AG04449 (cell line): ENCODE results near the gene CLASRP.

Experiments
- CTCF ChIA-PET: fragments of 350-600 bp; formaldehyde crosslinking; extraction: SDS; loops from one replicate; lab custom pipeline; 2021; ENCODE audit warnings: antibody characterized with exemption; lab: Yijun Ruan, JAX
- POLR2A ChIA-PET: fragments of 400-600, 350-600 bp; formaldehyde crosslinking; extraction: SDS; loops from one replicate; lab custom pipeline; 2020; ENCODE audit warnings: antibody characterized with exemption, inconsistent platforms; lab: Yijun Ruan, JAX
- DNase-seq: peaks from one replicate; pipeline ENCODE4 v3.0.0-alpha.2; 2010; ENCODE audit warnings: low read depth, low spot score
- H3K4me3 ChIP-seq: 2 replicates; pipeline ENCODE4 v1.5.1; 2011; ENCODE audit warnings: low read depth, mild to moderate bottlenecking, control low read depth, low read length
- TF ChIP-seq, protein P1 (sequence below): IDR thresholded peaks from one replicate; pipeline ENCODE4 v1.5.1; 2011; ENCODE audit warnings: mild to moderate bottlenecking, moderate library complexity, low read length, control low read depth, inconsistent platforms; ENCODE audit not compliant: insufficient read depth; ENCODE audit errors: missing control alignments

Gene CLASRP

DNA sequence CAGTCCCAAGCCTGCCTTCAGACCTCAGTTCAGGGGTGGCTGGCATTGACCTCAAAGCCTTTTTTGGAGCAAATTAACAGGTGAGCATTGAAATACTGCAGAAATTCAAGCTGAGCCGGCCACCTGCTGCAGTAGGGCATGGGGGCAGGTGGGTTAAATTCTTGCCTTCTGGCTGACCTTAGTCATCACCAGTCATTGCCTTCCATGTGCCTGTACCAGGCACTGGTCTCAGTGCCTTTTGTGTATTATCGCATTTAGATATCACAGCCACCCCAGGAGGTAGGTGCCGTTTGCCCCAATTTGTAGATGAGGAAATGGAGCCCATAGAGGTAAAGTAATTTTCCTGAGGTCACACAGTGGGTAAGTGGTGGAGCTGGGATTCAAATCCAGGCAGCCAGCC, 61.4 kb downstream of the CLASRP start:
- CTCF ChIA-PET, result interaction anchor here (1.3 to 4.7 kb wide), 2 partner anchors 25 to 30 kb away, joined by 3 to 28 read pairs; no protein-coding TSS in a partner anchor
- H3K4me3 ChIP-seq, result no peak overlapping the region
- TF ChIP-seq, protein P1, sequence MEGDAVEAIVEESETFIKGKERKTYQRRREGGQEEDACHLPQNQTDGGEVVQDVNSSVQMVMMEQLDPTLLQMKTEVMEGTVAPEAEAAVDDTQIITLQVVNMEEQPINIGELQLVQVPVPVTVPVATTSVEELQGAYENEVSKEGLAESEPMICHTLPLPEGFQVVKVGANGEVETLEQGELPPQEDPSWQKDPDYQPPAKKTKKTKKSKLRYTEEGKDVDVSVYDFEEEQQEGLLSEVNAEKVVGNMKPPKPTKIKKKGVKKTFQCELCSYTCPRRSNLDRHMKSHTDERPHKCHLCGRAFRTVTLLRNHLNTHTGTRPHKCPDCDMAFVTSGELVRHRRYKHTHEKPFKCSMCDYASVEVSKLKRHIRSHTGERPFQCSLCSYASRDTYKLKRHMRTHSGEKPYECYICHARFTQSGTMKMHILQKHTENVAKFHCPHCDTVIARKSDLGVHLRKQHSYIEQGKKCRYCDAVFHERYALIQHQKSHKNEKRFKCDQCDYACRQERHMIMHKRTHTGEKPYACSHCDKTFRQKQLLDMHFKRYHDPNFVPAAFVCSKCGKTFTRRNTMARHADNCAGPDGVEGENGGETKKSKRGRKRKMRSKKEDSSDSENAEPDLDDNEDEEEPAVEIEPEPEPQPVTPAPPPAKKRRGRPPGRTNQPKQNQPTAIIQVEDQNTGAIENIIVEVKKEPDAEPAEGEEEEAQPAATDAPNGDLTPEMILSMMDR, result no peak
- POLR2A ChIA-PET, result no interaction called here
- no peak for DNase-seq

DNA sequence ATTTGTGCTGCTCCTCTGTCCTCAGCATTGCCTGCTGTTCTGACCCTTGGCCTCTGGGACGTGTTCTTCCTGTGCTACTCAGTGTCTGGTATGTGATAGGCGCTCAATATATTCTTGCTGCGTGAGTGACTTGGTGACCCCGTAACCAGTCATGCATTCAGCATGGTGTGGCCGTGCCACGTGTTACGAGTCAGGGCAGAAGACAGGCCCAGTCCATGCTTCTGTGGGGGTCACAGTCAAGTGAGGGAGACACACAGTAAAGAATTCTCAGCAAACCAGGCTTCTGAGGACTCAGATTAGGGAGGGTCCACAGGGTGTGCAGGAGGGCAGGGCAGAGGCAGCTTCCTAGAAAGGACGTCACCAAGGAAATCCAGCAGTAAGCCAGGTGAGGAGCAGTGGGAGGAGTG, 62.0 kb downstream of the CLASRP start:
- DNase-seq, result no peak
- ChIA-PET POLR2A (no interaction called here), CTCF (interaction anchor here (0.8 to 4.7 kb wide), 2 partner anchors 24 to 149 kb away, joined by 3 to 28 read pairs; no protein-coding TSS in a partner anchor)
- TF ChIP-seq, protein P1, result no peak
- H3K4me3 ChIP-seq, result no peak overlapping the region

DNA sequence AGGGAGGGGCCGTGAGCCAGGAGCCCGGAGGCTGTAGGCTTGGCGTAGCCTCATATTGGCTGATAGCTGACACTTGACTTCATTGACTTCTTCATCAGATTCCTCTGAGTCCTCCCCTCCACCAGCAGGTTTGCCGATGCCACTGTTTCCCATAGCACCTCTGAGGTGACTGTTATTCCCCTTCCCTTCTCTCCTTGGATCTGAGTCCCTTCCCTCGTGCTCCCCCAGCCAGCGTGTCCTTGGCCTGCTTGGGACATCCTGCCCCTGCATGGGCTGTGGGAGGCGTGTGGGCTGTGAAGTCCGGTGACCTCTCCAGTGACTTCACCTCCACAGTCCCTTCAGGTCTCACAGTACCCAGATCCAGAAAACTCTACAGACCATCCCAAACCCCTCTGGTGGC, 63.0 kb downstream of the CLASRP start:
- DNase-seq, result no peak
- no peak overlapping the region for H3K4me3 ChIP-seq
- CTCF ChIA-PET, result interaction anchor here (5.6 kb wide), 1 partner anchor 23 kb away, joined by 29 read pairs; no protein-coding TSS in a partner anchor
- TF ChIP-seq, protein P1, result no peak
- POLR2A ChIA-PET, result no interaction called here

DNA sequence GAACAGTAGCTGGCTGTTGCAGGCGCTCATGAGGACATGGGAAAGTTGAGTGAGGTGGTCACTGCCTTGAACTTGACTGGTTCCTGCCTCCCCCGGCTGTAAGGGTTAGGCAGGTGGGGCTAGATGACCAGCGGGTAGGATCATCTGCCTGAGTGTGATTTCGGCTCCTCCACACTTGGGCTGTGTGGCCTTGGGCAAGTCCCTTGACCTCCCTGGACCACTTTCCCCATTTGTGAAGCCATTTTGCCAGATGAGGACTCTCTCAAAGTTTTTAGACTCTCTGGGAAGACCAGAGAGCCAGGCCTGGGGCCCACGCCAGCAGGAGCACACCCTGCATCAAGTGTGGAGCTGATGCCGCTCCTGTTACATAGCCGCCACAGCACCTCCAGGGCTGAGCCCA, 63.6 kb downstream of the CLASRP start:
- DNase-seq, result no peak
- CTCF ChIA-PET, result interaction anchor here (1.2 to 5.6 kb wide), 2 partner anchors 22 to 51 kb away, joined by 3 to 29 read pairs; no protein-coding TSS in a partner anchor
- no peak overlapping the region for H3K4me3 ChIP-seq
- POLR2A ChIA-PET, result no interaction called here
- TF ChIP-seq, protein P1, result no peak

DNA sequence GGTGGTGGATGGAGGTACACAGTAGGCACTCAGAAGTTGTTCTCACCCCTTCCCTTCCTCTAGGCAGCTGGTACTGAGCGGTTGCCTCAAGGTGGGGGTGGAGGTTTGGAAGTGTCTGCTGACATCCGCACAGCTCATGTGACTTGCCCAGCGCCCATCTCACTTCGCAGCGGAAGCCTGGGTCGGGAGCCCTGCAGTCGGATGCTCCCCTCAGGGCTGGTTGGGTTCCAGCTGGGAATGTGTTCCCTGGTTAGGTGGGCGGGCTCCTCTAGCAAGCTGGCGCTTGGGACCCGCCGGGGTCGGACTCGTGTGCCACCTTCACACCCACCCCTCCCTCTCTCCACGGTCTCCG, 64.3 kb downstream of the CLASRP start:
- H3K4me3 ChIP-seq, result peak overlapping the region; percentile 15
- CTCF ChIA-PET, result interaction anchor here (0.9 to 5.6 kb wide), 5 partner anchors 10 to 50 kb away, joined by 3 to 29 read pairs (median 3); no protein-coding TSS in a partner anchor

DNA sequence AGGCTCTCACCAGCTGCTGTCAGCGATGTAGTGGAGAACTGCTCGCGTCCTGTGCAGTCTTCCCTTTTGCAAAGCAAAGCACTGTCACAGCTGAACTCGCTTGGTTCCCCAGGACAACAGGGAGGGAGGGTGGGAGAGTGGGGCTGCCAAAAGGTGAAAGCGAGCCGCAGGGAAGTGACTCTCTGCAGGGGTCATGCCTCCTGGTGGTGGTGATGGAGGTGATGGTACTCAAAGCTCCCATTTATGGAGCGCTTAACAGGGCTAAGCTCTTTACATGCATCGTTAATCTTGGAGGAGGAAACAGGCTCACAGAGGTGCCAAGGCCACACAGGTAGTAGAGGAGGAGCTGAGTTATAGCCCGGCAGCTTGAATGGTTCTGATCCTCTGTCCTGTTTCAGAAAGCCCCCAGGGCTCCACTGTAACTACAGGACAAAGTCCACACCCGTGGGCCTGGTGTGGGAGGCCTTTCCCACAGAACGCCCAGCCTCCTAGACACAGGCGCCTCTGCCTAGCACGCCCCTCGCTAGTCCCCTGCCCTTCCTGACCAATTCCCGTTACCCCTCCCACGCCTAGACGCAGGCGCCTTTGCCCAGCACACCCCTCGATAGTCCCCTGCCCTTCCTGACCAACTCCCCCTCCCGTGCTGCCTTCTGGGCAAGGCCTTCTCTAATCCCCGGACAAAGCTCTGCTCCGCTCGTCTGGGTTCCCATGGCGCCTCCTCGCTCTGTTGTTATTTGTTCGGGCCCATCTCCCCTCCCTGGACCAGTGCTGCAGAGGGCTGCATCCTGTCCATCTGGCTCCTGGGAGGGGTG, 64.9 kb downstream of the CLASRP start:
- CTCF ChIA-PET, result interaction anchor here (0.9 to 5.6 kb wide), 5 partner anchors 9 to 50 kb away, joined by 3 to 29 read pairs (median 3); no protein-coding TSS in a partner anchor
- POLR2A ChIA-PET, result no interaction called here
- TF ChIP-seq, protein P1, result peak; percentile 5
- H3K4me3 ChIP-seq, result peak overlapping the region; percentile 15; the same call in 1 of the 2 replicates
- no peak for DNase-seq

More for the DNA sequence above, 64.3 kb downstream of the CLASRP start:
- TF ChIP-seq, protein P1, result no peak
- POLR2A ChIA-PET, result no interaction called here
- DNase-seq, result no peak
